IPS-15b (cell line): ENCODE results near the gene GPC6.
"Not testable (repeated sequence)": the region's sequence is repeated elsewhere in the genome, so short reads cannot be mapped to it uniquely, and the experiment has no call there.

ENCODE experiments used
- H3K27me3 ChIP-seq: one replicate; pipeline ENCODE4 v1.6.1; 2013; ENCODE audit warnings: low read length; ENCODE audit not compliant: control insufficient read depth, insufficient read depth
- H3K36me3 ChIP-seq: one replicate; pipeline ENCODE4 v1.6.1; 2013; ENCODE audit warnings: low read length; ENCODE audit not compliant: control insufficient read depth, insufficient read depth
- H3K4me1 ChIP-seq: one replicate; pipeline ENCODE4 v1.6.1; 2013; ENCODE audit warnings: mild to moderate bottlenecking, low read length; ENCODE audit not compliant: control insufficient read depth, insufficient read depth
- H3K4me3 ChIP-seq: one replicate; pipeline ENCODE4 v1.5.1; 2013; ENCODE audit warnings: low read depth, low read length
- H3K9ac ChIP-seq: one replicate; pipeline ENCODE4 v1.6.1; 2013; ENCODE audit warnings: low read depth, mild to moderate bottlenecking, low read length
- H3K9me3 ChIP-seq: one replicate; pipeline ENCODE4 v1.6.1; 2013; ENCODE audit warnings: mild to moderate bottlenecking, low read length; ENCODE audit not compliant: control insufficient read depth, insufficient read depth

Gene GPC6

DNA sequence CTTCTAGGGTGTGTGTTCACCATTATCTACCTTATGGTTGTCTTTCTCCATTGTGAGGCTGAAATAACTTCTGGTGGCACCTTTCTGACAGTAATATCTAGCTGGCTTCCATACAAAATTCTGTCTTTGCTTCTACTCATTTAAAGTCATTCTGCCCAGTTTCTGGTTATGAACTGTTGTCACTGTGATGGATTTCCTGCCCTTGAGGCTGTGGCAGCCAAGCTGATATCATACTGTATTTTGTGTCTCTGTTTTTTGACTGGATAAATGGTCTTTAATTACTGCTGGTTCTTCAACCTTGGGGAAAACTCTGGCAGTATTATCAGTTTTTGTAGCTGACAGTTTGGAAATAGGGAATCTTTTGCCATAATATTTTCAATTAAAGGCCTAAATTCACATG, 233.4 kb downstream of the GPC6 start:
- H3K9me3 ChIP-seq: no peaks in the 10 kb centered on the region
- H3K4me1 ChIP-seq: no peaks in the 10 kb centered on the region
- H3K27me3 ChIP-seq: no peaks in the 10 kb centered on the region
- H3K36me3 ChIP-seq: no peaks in the 10 kb centered on the region
- no peak overlapping the region for H3K4me3 ChIP-seq
- H3K9ac ChIP-seq: no peak overlapping the region

- Histone ChIP-seq H3K9me3 (no peaks in the 10 kb centered on the region), H3K36me3 (no peaks in the 10 kb centered on the region), H3K27me3 (no peaks in the 10 kb centered on the region), H3K4me1 (no peaks in the 10 kb centered on the region), H3K9ac (no peak overlapping the region), H3K4me3 (no peak overlapping the region)
These were observed 235.5 kb downstream of the GPC6 start for GRCh38 chr13:93462151-93462550.

DNA sequence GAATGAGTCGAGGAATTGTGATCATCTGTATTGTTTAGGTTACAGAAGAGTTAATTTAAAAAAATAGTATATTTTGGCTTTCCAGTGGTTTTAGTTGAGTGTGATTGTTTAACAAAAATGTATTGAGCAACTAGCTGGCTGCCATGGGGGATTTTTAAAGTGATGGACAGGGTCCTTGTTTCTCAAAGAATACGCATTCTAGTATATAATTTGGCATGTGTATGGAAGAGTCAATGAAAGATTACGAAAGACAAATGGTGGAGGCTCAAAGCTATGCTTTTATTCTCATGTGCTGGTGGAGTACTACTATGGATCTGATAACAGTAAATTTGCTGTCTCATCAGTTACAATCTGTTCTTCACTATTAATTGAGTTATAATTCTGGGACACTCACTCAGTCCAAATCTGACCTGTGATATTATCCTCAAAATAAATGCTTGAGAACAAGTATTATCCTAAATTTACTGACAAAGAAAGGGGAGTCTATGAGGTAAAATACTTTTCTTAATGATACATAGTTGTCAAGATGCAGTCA, 240.0 kb downstream of the GPC6 start:
- Histone ChIP-seq H3K4me3 (no peak overlapping the region), H3K36me3 (no peaks in the 10 kb centered on the region), H3K9me3 (no peaks in the 10 kb centered on the region), H3K27me3 (no peaks in the 10 kb centered on the region), H3K9ac (no peak overlapping the region), H3K4me1 (no peaks in the 10 kb centered on the region)

GRCh38 chr13:93467175-93467574, 240.6 kb downstream of the GPC6 start:
- Histone ChIP-seq H3K4me1 (no peaks in the 10 kb centered on the region), H3K9ac (no peak overlapping the region), H3K27me3 (no peaks in the 10 kb centered on the region), H3K9me3 (no peaks in the 10 kb centered on the region), H3K4me3 (no peak overlapping the region), H3K36me3 (no peaks in the 10 kb centered on the region)

- Histone ChIP-seq H3K9ac (no peak overlapping the region), H3K4me3 (no peak overlapping the region), H3K36me3 (no peaks in the 10 kb centered on the region), H3K9me3 (no peaks in the 10 kb centered on the region), H3K27me3 (no peaks in the 10 kb centered on the region), H3K4me1 (no peaks in the 10 kb centered on the region)
These were observed 241.8 kb downstream of the GPC6 start for GRCh38 chr13:93468433-93468832.

DNA sequence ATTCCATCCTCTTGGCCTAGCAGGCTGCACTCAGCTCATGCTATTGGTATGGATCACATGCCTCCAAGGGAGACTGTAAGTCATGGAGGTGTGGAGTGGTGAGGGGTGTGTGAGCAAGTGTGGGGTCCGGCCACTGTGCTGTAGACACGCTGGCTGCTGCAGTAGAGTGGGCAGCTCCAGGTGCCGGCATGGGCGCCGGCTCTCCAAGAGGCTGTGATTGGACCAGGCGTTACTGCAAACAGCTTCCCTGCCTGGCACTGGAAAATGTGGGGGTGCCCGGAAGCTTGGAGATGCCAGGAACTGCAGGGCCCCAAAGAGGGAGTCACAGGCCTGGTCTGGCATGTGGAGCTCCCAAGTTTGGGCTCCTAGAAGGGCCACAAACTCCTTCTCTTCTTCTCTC, 245.7 kb downstream of the GPC6 start:
- Histone ChIP-seq H3K4me1 (no peaks in the 10 kb centered on the region), H3K27me3 (no peaks in the 10 kb centered on the region), H3K9me3 (no peaks in the 10 kb centered on the region), H3K9ac (no peak overlapping the region), H3K4me3 (no peak overlapping the region), H3K36me3 (no peaks in the 10 kb centered on the region)

- Histone ChIP-seq H3K4me1 (no peaks in the 10 kb centered on the region), H3K9ac (no peak overlapping the region), H3K9me3 (no peaks in the 10 kb centered on the region), H3K27me3 (no peaks in the 10 kb centered on the region), H3K36me3 (no peaks in the 10 kb centered on the region), H3K4me3 (no peak overlapping the region)
These were observed 246.2 kb downstream of the GPC6 start for GRCh38 chr13:93472814-93473296.

DNA sequence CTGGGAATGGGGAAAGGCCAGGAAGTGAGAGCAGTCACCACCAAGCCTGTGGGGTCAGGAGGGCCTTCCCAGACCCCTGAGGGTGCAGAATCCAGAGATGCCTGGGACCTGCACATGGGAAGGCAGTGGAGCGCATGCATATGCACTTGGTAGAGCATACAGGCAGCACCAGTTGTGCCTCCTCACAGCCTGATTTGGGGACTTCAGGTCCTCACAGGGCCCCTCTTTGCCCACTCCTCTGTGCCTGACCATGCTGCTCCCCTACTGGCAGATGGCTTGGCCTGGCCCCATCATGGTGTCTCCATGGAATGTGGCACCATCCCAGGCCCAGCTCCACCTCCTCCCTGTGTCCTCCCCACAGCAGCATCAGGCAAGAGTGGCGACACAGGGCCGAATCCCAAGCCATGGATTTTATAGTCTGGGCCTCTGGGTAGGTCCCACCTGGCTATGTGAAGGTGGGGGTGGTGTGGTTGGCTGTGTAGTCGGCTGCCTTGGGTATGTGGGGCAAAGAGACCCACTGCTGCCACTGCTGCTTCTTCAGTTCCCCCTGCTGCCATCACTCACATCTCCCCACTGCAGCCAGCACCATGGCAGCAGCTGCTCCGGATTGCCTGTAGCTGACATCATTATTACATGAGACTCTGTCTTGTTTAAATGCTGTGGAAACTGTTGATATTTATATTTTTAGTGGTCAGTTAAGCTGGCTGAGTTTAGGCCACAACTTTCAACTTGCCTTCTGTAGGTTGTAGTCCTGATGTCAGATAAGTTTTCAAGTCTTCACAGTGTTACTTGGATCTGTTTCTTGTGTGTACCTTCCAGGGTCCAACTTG, 247.0 kb downstream of the GPC6 start:
- H3K4me3 ChIP-seq: no peak overlapping the region
- H3K36me3 ChIP-seq: no peaks in the 10 kb centered on the region
- H3K27me3 ChIP-seq: no peaks in the 10 kb centered on the region
- H3K4me1 ChIP-seq: no peaks in the 10 kb centered on the region
- H3K9me3 ChIP-seq: no peaks in the 10 kb centered on the region
- H3K9ac ChIP-seq: no peak overlapping the region

GRCh38 chr13:93476175-93476574, 249.6 kb downstream of the GPC6 start:
- Histone ChIP-seq H3K9ac (no peak overlapping the region), H3K4me1 (no peaks in the 10 kb centered on the region), H3K36me3 (no peaks in the 10 kb centered on the region), H3K4me3 (no peak overlapping the region), H3K9me3 (no peaks in the 10 kb centered on the region), H3K27me3 (no peaks in the 10 kb centered on the region)

DNA sequence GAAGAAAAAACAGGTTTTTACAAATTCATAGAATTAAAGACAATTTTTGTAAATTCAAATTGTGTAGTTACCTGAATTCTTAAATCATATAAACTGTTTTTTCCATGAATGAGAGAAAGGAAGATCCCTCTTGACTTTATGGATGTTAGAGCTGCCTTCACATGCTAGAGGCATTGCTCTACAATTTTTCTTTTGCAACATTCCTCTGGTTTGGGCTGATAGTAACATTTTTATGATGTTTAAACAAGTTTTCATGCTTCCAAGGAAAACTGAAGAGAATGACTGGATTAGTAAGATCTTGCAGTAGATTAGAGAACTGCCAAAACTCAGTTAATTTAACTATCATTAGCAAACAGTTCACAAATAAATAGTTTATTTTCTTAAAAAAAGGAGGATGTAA, 250.6 kb downstream of the GPC6 start:
- Histone ChIP-seq H3K9ac (no peak overlapping the region), H3K27me3 (no peaks in the 10 kb centered on the region), H3K9me3 (no peaks in the 10 kb centered on the region), H3K4me3 (no peak overlapping the region), H3K4me1 (no peaks in the 10 kb centered on the region), H3K36me3 (no peaks in the 10 kb centered on the region)

- Histone ChIP-seq H3K9me3 (no peaks in the 10 kb centered on the region), H3K9ac (no peak overlapping the region), H3K4me1 (no peaks in the 10 kb centered on the region), H3K36me3 (no peaks in the 10 kb centered on the region), H3K27me3 (no peaks in the 10 kb centered on the region), H3K4me3 (no peak overlapping the region)
These were observed 254.0 kb downstream of the GPC6 start for GRCh38 chr13:93480553-93481106.

DNA sequence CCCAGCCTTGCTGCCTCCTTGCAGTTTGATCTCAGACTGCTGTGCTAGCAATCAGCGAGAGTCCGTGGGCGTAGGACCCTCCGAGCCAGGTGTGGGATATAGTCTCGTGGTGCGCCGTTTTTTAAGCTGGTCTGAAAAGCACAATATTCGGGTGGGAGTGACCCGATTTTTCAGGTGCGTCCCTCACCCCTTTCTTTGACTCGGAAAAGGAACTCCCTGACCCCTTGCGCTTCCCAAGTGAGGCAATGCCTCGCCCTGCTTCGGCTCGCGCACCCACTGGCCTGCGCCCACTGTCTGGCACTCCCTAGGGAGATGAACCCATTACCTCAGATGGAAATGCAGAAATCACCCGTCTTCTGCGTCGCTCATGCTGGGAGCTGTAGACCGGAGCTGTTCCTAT, 269.5 kb downstream of the GPC6 start:
- peak overlapping the region; percentile 26 for H3K4me3 ChIP-seq
- not testable (repeated sequence) for H3K36me3 ChIP-seq, H3K9me3 ChIP-seq, H3K9ac ChIP-seq, H3K27me3 ChIP-seq, H3K4me1 ChIP-seq
